H1 (cell line): ENCODE results near the gene ROBO2. TPM values are rescaled to one million over a fixed set of nuclear protein-coding genes. Genes with fewer than 3 reads are reported as not detected.

ENCODE experiments used
- CTCF ChIA-PET: fragments of 300-600 bp; sonication (Branson Sonifier 250); formaldehyde crosslinking; loops from one replicate; lab custom pipeline; 2021; ENCODE audit not compliant: partially characterized antibody; lab: Charles Lee
- POLR2A ChIA-PET: fragments of 300-600 bp; sonication (Branson Sonifier 250); formaldehyde crosslinking; loops from one replicate; lab custom pipeline; 2021; ENCODE audit warnings: inconsistent platforms; ENCODE audit not compliant: partially characterized antibody; lab: Charles Lee
- DNase-seq, 2 experiments: peaks; one replicate each; pipeline versions ENCODE4 v3.0.0 to v3.0.0-alpha.2; 2010 to 2022; ENCODE audit warnings: low spot score in 2 of 2, low read depth in 1 of 2, mixed read lengths in 1 of 2
- FAIRE-seq: peaks from 2 replicates; lab custom pipeline; 2011; peaks lifted over from hg19 to GRCh38; lab: Jason Lieb, UNC
- H2AFZ ChIP-seq: 2 replicates; pipeline ENCODE4 v1.8.1; 2012; ENCODE audit warnings: low read length, inconsistent platforms
- H2AK5ac ChIP-seq: 2 replicates; pipeline ENCODE4 v1.6.1; 2013; ENCODE audit warnings: low read depth, low read length
- H2BK120ac ChIP-seq: replicated peaks from 2 replicates; pipeline ENCODE3; 2013; ENCODE audit warnings: low read depth, low read length, inconsistent platforms
- H2BK12ac ChIP-seq: 2 replicates; pipeline ENCODE4 v1.6.1; 2013; ENCODE audit warnings: low read depth, low read length
- H2BK15ac ChIP-seq: 2 replicates; pipeline ENCODE4 v1.6.1; 2013; ENCODE audit warnings: low read length
- H2BK20ac ChIP-seq: 2 replicates; pipeline ENCODE4 v1.6.1; 2013; ENCODE audit warnings: low read length
- H2BK5ac ChIP-seq: 2 replicates; pipeline ENCODE4 v1.6.1; 2013; ENCODE audit warnings: low read depth, low read length
- H3K14ac ChIP-seq: 2 replicates; pipeline ENCODE4 v1.6.1; 2013; ENCODE audit warnings: inconsistent platforms; ENCODE audit not compliant: insufficient read length
- H3K18ac ChIP-seq: 2 replicates; pipeline ENCODE4 v1.6.1; 2013; ENCODE audit warnings: low read length; ENCODE audit errors: extremely low read depth
- H3K23ac ChIP-seq: 2 replicates; pipeline ENCODE4 v1.6.1; 2013; ENCODE audit warnings: inconsistent platforms; ENCODE audit not compliant: insufficient read length
- H3K23me2 ChIP-seq: 2 replicates; pipeline ENCODE4 v1.6.1; 2013; ENCODE audit warnings: low read depth, low read length
- H3K27ac ChIP-seq: 2 replicates; pipeline ENCODE4 v1.6.1; 2011; ENCODE audit warnings: low read depth, low read length, inconsistent platforms
- H3K27me3 ChIP-seq, 4 experiments: replicated peaks in 1 of 4; 1 replicate in 1 of 4; 2 replicates in 3 of 4; pipeline versions ENCODE4 v1.6.1 to v1.8.1; 2011 to 2013; ENCODE audit warnings: low read length in 3 of 4, mild to moderate bottlenecking in 3 of 4, inconsistent platforms in 2 of 4, mixed read lengths in 2 of 4, moderate library complexity in 1 of 4; ENCODE audit not compliant: control insufficient read depth in 3 of 4, insufficient read depth in 3 of 4; ENCODE audit errors: extremely low read depth in 1 of 4
- H3K36me3 ChIP-seq, 4 experiments: 2 replicates each; pipeline versions ENCODE4 v1.6.1 to v1.8.1; 2011 to 2013; ENCODE audit warnings: mild to moderate bottlenecking in 4 of 4, low read length in 3 of 4, moderate library complexity in 2 of 4, control low read depth in 1 of 4, inconsistent platforms in 1 of 4; ENCODE audit not compliant: insufficient read depth in 4 of 4, control insufficient read depth in 2 of 4
- H3K4ac ChIP-seq: replicated peaks from 2 replicates; pipeline ENCODE3; 2013; ENCODE audit warnings: low read length, low read depth, mixed read lengths, inconsistent platforms; ENCODE audit not compliant: insufficient read length
- H3K4me1 ChIP-seq, 4 experiments: replicated peaks in 1 of 4; 1 replicate in 1 of 4; 2 replicates in 3 of 4; pipeline versions ENCODE4 v1.6.1 to v1.8.1; 2011 to 2013; ENCODE audit warnings: low read length in 3 of 4, inconsistent platforms in 2 of 4, mixed read lengths in 1 of 4; ENCODE audit not compliant: insufficient read depth in 4 of 4, control insufficient read depth in 3 of 4
- H3K4me2 ChIP-seq, 2 experiments: 2 replicates each; pipeline versions ENCODE4 v1.6.1 to v1.8.1; 2011 to 2013; ENCODE audit warnings: low read depth in 2 of 2, low read length in 2 of 2, control low read depth in 1 of 2, inconsistent platforms in 1 of 2, mild to moderate bottlenecking in 1 of 2; ENCODE audit not compliant: insufficient read depth in 1 of 2
- H3K4me3 ChIP-seq, 4 experiments: fragments of 200-600, 300-600 bp in 1 of 4; sonication (generic), shearing (Covaris generic), sonication (Bioruptor Twin) in 1 of 4; 2 replicates each; pipeline versions ENCODE4 v1.5.1 to v1.8.1; 2011 to 2016; ENCODE audit warnings: low read length in 4 of 4, low read depth in 3 of 4, control low read depth in 2 of 4, inconsistent platforms in 2 of 4, mild to moderate bottlenecking in 2 of 4, mixed read lengths in 1 of 4, moderate library complexity in 1 of 4; ENCODE audit not compliant: insufficient read depth in 2 of 4; ENCODE audit errors: extremely low read depth in 1 of 4
- H3K56ac ChIP-seq: replicated peaks from 2 replicates; pipeline ENCODE3; 2013; ENCODE audit warnings: low read depth, mild to moderate bottlenecking, mixed read lengths, low read length, inconsistent platforms; ENCODE audit not compliant: insufficient read length
- H3K79me1 ChIP-seq: 2 replicates; pipeline ENCODE4 v1.6.1; 2013; ENCODE audit warnings: low read depth, low read length, control low read depth
- H3K79me2 ChIP-seq, 2 experiments: 2 replicates each; pipeline versions ENCODE4 v1.6.1 to v1.8.1; 2012 to 2013; ENCODE audit warnings: low read length in 2 of 2, mild to moderate bottlenecking in 2 of 2, inconsistent platforms in 1 of 2; ENCODE audit not compliant: insufficient read depth in 2 of 2, control insufficient read depth in 1 of 2
- H3K9ac ChIP-seq, 4 experiments: replicated peaks in 1 of 4; 1 replicate in 1 of 4; 2 replicates in 3 of 4; pipeline versions ENCODE4 v1.6.1 to v1.8.1; 2011 to 2013; ENCODE audit warnings: low read depth in 3 of 4, low read length in 3 of 4, control low read depth in 2 of 4, mild to moderate bottlenecking in 2 of 4, moderate library complexity in 2 of 4, inconsistent platforms in 1 of 4; ENCODE audit errors: extremely low read depth in 1 of 4
- H3K9me3 ChIP-seq, 2 experiments: 2 replicates each; pipeline versions ENCODE4 v1.6.1 to v1.8.1; 2012 to 2013; ENCODE audit warnings: mild to moderate bottlenecking in 2 of 2, moderate library complexity in 2 of 2, control low read depth in 1 of 2, inconsistent platforms in 1 of 2, low read depth in 1 of 2, low read length in 1 of 2, mixed read lengths in 1 of 2; ENCODE audit not compliant: insufficient read depth in 2 of 2
- H4K20me1 ChIP-seq, 2 experiments: replicated peaks in 1 of 2; 2 replicates each; pipeline versions ENCODE3 to v1.8.1; 2011 to 2013; ENCODE audit warnings: inconsistent platforms in 2 of 2, low read length in 2 of 2, mild to moderate bottlenecking in 1 of 2; ENCODE audit not compliant: insufficient read depth in 2 of 2, control insufficient read depth in 1 of 2
- H4K5ac ChIP-seq: 2 replicates; pipeline ENCODE4 v1.6.1; 2013; ENCODE audit warnings: low read length, low read depth, mixed read lengths, inconsistent platforms; ENCODE audit not compliant: insufficient read length
- H4K8ac ChIP-seq: 2 replicates; pipeline ENCODE4 v1.8.0; 2013; ENCODE audit warnings: mild to moderate bottlenecking, moderate library complexity, low read length, inconsistent platforms; ENCODE audit not compliant: insufficient read depth; ENCODE audit errors: extremely low read depth
- H4K91ac ChIP-seq: replicated peaks from 2 replicates; pipeline ENCODE3; 2013; ENCODE audit warnings: low read length, mixed read lengths, inconsistent platforms; ENCODE audit not compliant: insufficient read length
- ATF2 ChIP-seq: IDR thresholded peaks from 2 replicates; pipeline ENCODE4 v1.6.1; 2012; ENCODE audit warnings: low read length, inconsistent platforms
- CBX8 ChIP-seq: fragments of 300-800, 300-1000 bp; sonication (generic); IDR thresholded peaks from 2 replicates; pipeline ENCODE4 v1.7.1; 2016; ENCODE audit warnings: low read depth, low read length, borderline replicate concordance
- CREB1 ChIP-seq: IDR thresholded peaks from 2 replicates; pipeline ENCODE4 v1.6.1; 2012; ENCODE audit warnings: inconsistent platforms
- GABPA ChIP-seq: IDR thresholded peaks from 2 replicates; pipeline ENCODE4 v1.6.1; 2011; ENCODE audit warnings: mild to moderate bottlenecking, low read length, moderate library complexity, borderline replicate concordance; ENCODE audit not compliant: insufficient read depth
- GTF2F1 ChIP-seq: IDR thresholded peaks from 2 replicates; pipeline ENCODE4 v1.6.1; 2012; ENCODE audit warnings: low read depth, low read length, improper control_type of control experiment, borderline replicate concordance
- JUND ChIP-seq: IDR thresholded peaks from 2 replicates; pipeline ENCODE4 v1.6.1; 2011; ENCODE audit warnings: mild to moderate bottlenecking, improper control_type of control experiment, low read length
- KDM1A ChIP-seq: fragments of 200-600, 300-600 bp; sonication (generic); IDR thresholded peaks from 2 replicates; pipeline ENCODE4 v1.7.1; 2016; ENCODE audit warnings: mild to moderate bottlenecking, low read length, borderline replicate concordance
- SP4 ChIP-seq: IDR thresholded peaks from 2 replicates; pipeline ENCODE4 v1.6.1; 2012; ENCODE audit warnings: low read length, inconsistent platforms
- TCF12 ChIP-seq: IDR thresholded peaks from 2 replicates; pipeline ENCODE4 v1.6.1; 2011; ENCODE audit warnings: low read depth, mild to moderate bottlenecking, low read length
- WGBS, 2 experiments: shearing (Covaris generic) in 1 of 2; methylation state at CpG; one replicate each; pipeline versions ENCODE4 v1.1.6 to v1.1.7; 2013 to 2015; ENCODE audit warnings: low lambda C conversion rate in 2 of 2, mixed read lengths in 2 of 2, inconsistent platforms in 1 of 2, low coverage in 1 of 2, missing lambda C conversion rate in 1 of 2; ENCODE audit not compliant: insufficient replicate concordance in 2 of 2, insufficient coverage in 1 of 2, insufficient read length in 1 of 2; ENCODE audit errors: extremely low coverage in 1 of 2, missing lambda C conversion rate in 1 of 2; 5-methylcytosine and 5-hydroxymethylcytosine counted together
- polyA plus RNA-seq, 7 experiments: library from polyadenylated mRNA; depleted of rRNA in 3 of 7; stranded (reverse) in 5 of 7; unstranded in 2 of 7; fragments of >200 nt in 5 of 7; fragments of 200-250 nt in 2 of 7; gene quantifications; 1 replicate in 5 of 7; 2 replicates in 1 of 7; 4 replicates in 1 of 7; pipeline versions ENCODE4 v1.2.1 to v1.2.3, GENCODE V29; 2011 to 2013; ENCODE audit warnings: missing spikeins in 2 of 7, mixed read lengths in 2 of 7
- total RNA-seq: library from RNA; stranded (reverse); fragmentation: NEBNext Ultra II Directional; extraction: Animal tissue kit (Norgen Biotek cat#: 25700); gene quantifications from 2 replicates; pipeline ENCODE4 v1.2.1, GENCODE V29; 2021

Gene ROBO2
- total and polyA plus RNA-seq, 2 of the 8 experiments (the other 6 are each of a cell fraction or from before 2014, with no cell fraction given) = 1.5 to 2.9 TPM

GRCh38 chr3:77687545-77687944 is 647.6 kb downstream of the ROBO2 start:
- DNase-seq = no peak
- TF ChIP-seq ATF2 (no peak), KDM1A (no peak), GABPA (no peak), CREB1 (no peak), TCF12 (no peak), SP4 (no peak), GTF2F1 (no peak), CBX8 (no peak), JUND (no peak)

More at GRCh38 chr3:77687545-77687944, 647.6 kb downstream of the ROBO2 start:
- peaks cover 0 to 14% (median 7%) of the 10 kb centered on the region in 4 experiments; a peak in 5 of 7 replicates for H3K4me1 ChIP-seq
- no peak overlapping the region for H2AFZ ChIP-seq
- no peak overlapping the region for H3K4ac ChIP-seq
- H3K27me3 ChIP-seq = no peaks in the 10 kb centered on the region
- no peak overlapping the region for H2BK20ac ChIP-seq
- FAIRE-seq = no peak
- no peaks in the 10 kb centered on the region for H4K20me1 ChIP-seq
- H3K9ac ChIP-seq = no peak overlapping the region
- peaks cover 0 to 13% of the 10 kb centered on the region in 2 experiments; a peak in 1 of 4 replicates for H3K9me3 ChIP-seq
- peak overlapping the region; percentile 86; the same call in 1 of the 2 replicates for H2BK5ac ChIP-seq
- no peak overlapping the region for H3K23ac ChIP-seq
- no peak overlapping the region for H4K5ac ChIP-seq
- peak overlapping the region; percentile 22 for H4K91ac ChIP-seq
- ChIA-PET CTCF (interaction anchor here (0.5 to 1.3 kb wide), 2 partner anchors 8 to 9 kb away, joined by 3 read pairs; no protein-coding TSS in a partner anchor), POLR2A (no interaction called here)
- peaks cover 0 to 2% (median 0%) of the 10 kb centered on the region in 4 experiments; a peak in 2 of 8 replicates for H3K36me3 ChIP-seq
- H3K18ac ChIP-seq = peak overlapping the region; percentile 79; the same call in 1 of the 2 replicates
- no peak overlapping the region for H3K14ac ChIP-seq
- no peak overlapping the region for H2AK5ac ChIP-seq
- H2BK120ac ChIP-seq = peak overlapping the region; percentile 35
- no peak overlapping the region for H2BK12ac ChIP-seq
- H4K8ac ChIP-seq = no peak overlapping the region
- 0 out of 8 replicates have a peak overlapping the region, but pooled peaks of 1 of the 4 experiments have one; percentile 14 for H3K4me3 ChIP-seq
- no peaks in the 10 kb centered on the region; the same call in 1 of the 2 replicates for H3K23me2 ChIP-seq
- no peaks in the 10 kb centered on the region for H3K79me2 ChIP-seq
- no peaks in the 10 kb centered on the region for H3K79me1 ChIP-seq
- no peak overlapping the region for H3K56ac ChIP-seq
- peak overlapping the region; percentile 30 to 54; a peak in 2 of 4 replicates for H3K4me2 ChIP-seq
- H2BK15ac ChIP-seq = no peak overlapping the region
- WGBS, 2 experiments = 22% methylated on average over 3 of the region's 3 CpGs; no CpG with 5 or more reads in 1 of the 2 experiments
- H3K27ac ChIP-seq = no peak overlapping the region
